Activated naive CD4-positive, alpha-beta T cell treated with anti-CD3 and anti-CD28 coated beads, Interleukin-2, amount 10 ng/mL, durations not matched to agents 7 days and 5 days (primary cell): ENCODE data around the gene PLXNA4.

Experiments
- CTCF ChIA-PET: fragments of 350-600 bp; sonication (Branson Sonifier 250); formaldehyde crosslinking; loops from one replicate; lab custom pipeline; 2021; ENCODE audit warnings: antibody characterized with exemption; lab: Charles Lee
- DNase-seq: peaks from one replicate; pipeline ENCODE4 v3.0.0-alpha.2; 2020
- H3K27ac Mint-ChIP-seq: one replicate; pipeline ENCODE4 v1.8.0; 2021; ENCODE audit warnings: mild to moderate bottlenecking, moderate library complexity, mixed read lengths
- H3K27me3 Mint-ChIP-seq: one replicate; pipeline ENCODE4 v1.8.0; 2021; ENCODE audit warnings: mild to moderate bottlenecking, mixed read lengths
- H3K36me3 Mint-ChIP-seq: one replicate; pipeline ENCODE4 v1.8.0; 2021; ENCODE audit warnings: mixed read lengths
- H3K4me1 Mint-ChIP-seq: one replicate; pipeline ENCODE4 v1.8.0; 2021; ENCODE audit warnings: mixed read lengths
- H3K4me3 Mint-ChIP-seq: one replicate; pipeline ENCODE4 v1.8.0; 2021; ENCODE audit warnings: mild to moderate bottlenecking, moderate library complexity, mixed read lengths
- H3K9me3 Mint-ChIP-seq: one replicate; pipeline ENCODE4 v1.8.0; 2021; ENCODE audit warnings: mixed read lengths

The PLXNA4 gene

DNA sequence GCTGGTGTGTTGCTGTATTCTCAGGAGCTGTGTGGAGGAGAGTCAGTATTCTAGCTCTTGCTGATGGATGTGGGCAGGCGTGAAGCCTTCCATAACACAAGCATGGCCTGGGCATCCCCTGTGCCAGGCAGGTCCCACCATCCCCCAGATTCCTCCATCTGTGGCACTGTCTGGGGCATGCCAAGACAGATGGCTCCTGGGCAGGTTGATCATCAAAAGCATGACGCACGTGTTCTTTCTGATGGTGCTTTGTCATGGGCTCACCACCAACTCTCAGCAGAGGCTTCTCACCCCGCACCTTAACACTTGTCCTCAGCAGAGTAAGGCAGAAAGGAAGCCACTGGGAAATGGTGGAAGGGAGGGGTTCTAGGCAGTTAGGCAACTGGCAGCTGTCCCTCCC lies 364.3 kb downstream of the PLXNA4 start:
- Mint-ChIP-seq H3K36me3 (peaks cover 6% of the 10 kb centered on the region), H3K4me1 (no peaks in the 10 kb centered on the region), H3K4me3 (no peak overlapping the region), H3K9me3 (no peaks in the 10 kb centered on the region), H3K27ac (no peak overlapping the region), H3K27me3 (no peaks in the 10 kb centered on the region)
- no peak for DNase-seq
- CTCF ChIA-PET: interaction anchor here (1.2 kb wide), 1 partner anchor 369 kb away, joined by 4 read pairs; no protein-coding TSS in a partner anchor

DNA sequence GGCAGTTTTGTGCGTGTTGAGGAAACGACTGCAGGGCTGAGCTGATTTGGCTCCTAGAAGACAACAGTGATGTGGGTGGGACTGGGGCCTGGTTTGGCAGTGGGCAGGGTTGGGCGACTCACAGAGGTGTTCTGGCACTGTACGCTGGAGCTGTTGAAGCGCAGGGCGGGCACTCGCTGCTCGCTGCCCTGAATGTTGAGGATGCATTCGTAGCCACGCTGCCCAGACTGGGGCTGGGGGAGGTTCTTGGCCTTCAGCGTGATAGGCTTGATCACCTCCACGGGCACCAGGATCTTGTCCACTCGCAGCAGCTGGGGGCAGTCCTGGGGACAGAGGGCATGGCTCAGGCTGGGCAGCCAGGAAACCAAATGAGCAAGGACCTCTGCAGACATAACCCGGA lies 365.4 kb downstream of the PLXNA4 start:
- no peaks in the 10 kb centered on the region for H3K27me3 Mint-ChIP-seq
- peaks cover 6% of the 10 kb centered on the region for H3K36me3 Mint-ChIP-seq
- CTCF ChIA-PET: no interaction called here
- DNase-seq: no peak
- H3K4me1 Mint-ChIP-seq: no peaks in the 10 kb centered on the region
- no peak overlapping the region for H3K27ac Mint-ChIP-seq
- H3K4me3 Mint-ChIP-seq: no peak overlapping the region
- no peaks in the 10 kb centered on the region for H3K9me3 Mint-ChIP-seq

DNA sequence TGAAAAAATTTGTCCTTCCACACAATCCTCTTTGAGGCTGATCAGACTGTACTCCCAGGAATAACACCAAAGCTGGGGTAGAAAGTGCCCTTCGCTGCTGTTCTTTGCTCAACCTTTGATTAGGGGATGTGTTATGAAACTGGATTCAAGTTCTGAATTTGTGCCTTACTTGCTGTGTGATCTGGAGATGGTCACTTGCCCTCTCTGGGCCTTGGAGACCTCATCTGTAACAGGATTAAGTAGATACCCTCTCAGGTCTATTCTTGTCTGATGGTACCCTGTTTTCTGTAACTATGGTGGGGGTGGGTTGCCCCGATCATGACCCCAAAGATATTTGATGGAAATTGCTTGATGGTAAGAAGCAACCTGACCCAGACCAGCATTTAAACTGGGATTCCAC lies 368.5 kb downstream of the PLXNA4 start:
- H3K27ac Mint-ChIP-seq: no peak overlapping the region

DNA sequence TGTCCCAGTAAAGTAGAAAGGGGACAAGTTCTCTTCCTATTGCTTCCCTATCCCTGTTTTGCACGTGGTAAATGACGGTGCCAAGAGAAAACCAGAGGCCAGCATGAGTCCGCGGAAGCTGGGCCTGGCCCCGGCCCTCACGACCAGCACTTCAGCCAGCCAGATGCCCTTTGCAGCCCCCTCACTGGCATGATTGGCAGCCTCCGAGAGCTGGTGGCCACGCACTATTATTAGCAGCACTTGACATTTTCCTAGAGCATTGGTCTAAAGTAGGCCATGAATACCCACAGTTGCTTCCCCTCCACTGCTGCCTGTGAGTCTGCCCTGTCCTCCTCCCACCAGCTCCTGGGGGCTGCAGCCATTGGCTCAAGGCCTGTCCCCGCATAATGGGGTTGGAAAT lies 369.1 kb downstream of the PLXNA4 start:
- Mint-ChIP-seq H3K4me3 (no peak overlapping the region), H3K9me3 (no peaks in the 10 kb centered on the region), H3K36me3 (peaks cover 6% of the 10 kb centered on the region), H3K4me1 (no peaks in the 10 kb centered on the region), H3K27me3 (no peaks in the 10 kb centered on the region), H3K27ac (no peak overlapping the region)
- DNase-seq: no peak
- CTCF ChIA-PET: no interaction called here

More for the DNA sequence above, 368.5 kb downstream of the PLXNA4 start:
- H3K9me3 Mint-ChIP-seq: no peaks in the 10 kb centered on the region
- DNase-seq: no peak
- no peaks in the 10 kb centered on the region for H3K4me1 Mint-ChIP-seq
- CTCF ChIA-PET: no interaction called here
- no peak overlapping the region for H3K4me3 Mint-ChIP-seq
- H3K36me3 Mint-ChIP-seq: peaks cover 6% of the 10 kb centered on the region
- no peaks in the 10 kb centered on the region for H3K27me3 Mint-ChIP-seq

DNA sequence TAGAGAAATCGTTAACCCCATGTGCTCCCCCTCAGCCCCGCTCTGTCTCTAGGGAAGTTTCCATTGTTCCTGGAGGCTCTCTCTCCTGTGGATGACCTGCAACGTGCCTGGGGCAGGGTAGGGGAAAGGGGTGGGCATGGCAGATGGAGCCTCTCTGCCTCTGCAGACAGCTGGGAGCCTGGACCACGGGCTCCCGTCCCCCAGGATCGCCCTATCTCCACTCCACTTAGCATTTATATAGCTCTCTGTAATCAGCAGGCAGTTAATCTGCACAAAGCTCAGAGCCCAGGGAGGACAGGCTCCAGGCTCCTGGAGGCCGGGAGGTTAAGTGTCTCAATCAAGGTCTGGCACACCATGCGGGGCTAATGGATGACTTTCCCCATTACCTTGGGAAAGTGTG lies 369.7 kb downstream of the PLXNA4 start:
- no peak for DNase-seq
- Mint-ChIP-seq H3K4me1 (no peaks in the 10 kb centered on the region), H3K9me3 (no peaks in the 10 kb centered on the region), H3K4me3 (no peak overlapping the region), H3K36me3 (peaks cover 6% of the 10 kb centered on the region), H3K27me3 (peaks cover 1% of the 10 kb centered on the region), H3K27ac (no peak overlapping the region)
- CTCF ChIA-PET: no interaction called here

GRCh38 chr7:132205509-132205908 lies 370.8 kb downstream of the PLXNA4 start:
- Mint-ChIP-seq H3K27me3 (peaks cover 4% of the 10 kb centered on the region), H3K9me3 (no peaks in the 10 kb centered on the region)

DNA sequence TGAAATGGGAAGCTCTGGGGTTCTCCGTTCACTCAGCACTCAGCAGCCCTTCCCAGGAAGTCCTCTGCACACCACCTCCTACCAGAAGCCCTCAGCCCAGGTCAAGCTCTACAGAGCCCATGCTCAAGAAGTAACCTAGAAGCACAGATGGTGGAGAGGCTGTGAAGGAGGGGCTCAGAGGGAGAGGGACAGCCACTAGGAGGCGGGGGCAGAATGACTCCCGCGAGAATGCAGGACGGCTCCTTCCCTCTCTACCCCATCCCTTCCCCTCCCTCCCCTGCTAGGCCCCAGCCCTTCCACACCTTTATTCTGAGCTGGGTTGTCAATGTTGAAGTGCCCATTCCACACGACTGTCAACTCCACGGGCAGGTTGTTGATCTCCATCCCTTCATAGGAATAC lies 373.2 kb downstream of the PLXNA4 start:
- Mint-ChIP-seq H3K4me3 (no peak overlapping the region), H3K27me3 (peaks cover 4% of the 10 kb centered on the region), H3K27ac (no peak overlapping the region), H3K4me1 (no peaks in the 10 kb centered on the region), H3K36me3 (peaks cover 12% of the 10 kb centered on the region), H3K9me3 (no peaks in the 10 kb centered on the region)
- CTCF ChIA-PET: no interaction called here
- DNase-seq: no peak

More at GRCh38 chr7:132205509-132205908, 370.8 kb downstream of the PLXNA4 start:
- no peak overlapping the region for H3K4me3 Mint-ChIP-seq
- CTCF ChIA-PET: no interaction called here
- no peak overlapping the region for H3K27ac Mint-ChIP-seq
- H3K4me1 Mint-ChIP-seq: no peaks in the 10 kb centered on the region
- H3K36me3 Mint-ChIP-seq: peaks cover 6% of the 10 kb centered on the region
- no peak for DNase-seq

GRCh38 chr7:132202541-132202940 lies 373.7 kb downstream of the PLXNA4 start:
- Mint-ChIP-seq H3K9me3 (no peaks in the 10 kb centered on the region), H3K4me3 (no peak overlapping the region), H3K36me3 (peaks cover 11% of the 10 kb centered on the region), H3K4me1 (no peaks in the 10 kb centered on the region), H3K27me3 (peaks cover 4% of the 10 kb centered on the region), H3K27ac (no peak overlapping the region)
- CTCF ChIA-PET: no interaction called here
- DNase-seq: no peak

DNA sequence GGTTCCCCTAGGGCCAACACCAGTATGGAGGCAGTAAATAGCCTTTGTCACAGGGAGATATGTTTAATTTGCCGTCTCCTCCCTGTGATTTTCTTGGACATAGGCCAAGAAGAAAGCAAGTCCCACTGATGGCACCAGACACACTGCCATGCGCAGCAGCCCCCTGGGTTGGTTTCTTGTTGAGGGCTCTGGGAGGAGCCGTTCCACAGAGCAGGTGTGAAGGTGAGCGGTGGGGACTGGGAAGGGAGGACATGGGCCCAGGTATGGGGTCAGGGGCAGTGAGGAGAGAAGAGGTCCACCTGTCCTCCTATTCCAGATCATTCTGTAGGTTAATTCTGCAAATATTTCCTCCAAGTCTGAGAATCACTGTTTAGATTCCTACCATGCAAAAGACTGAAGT lies 376.1 kb downstream of the PLXNA4 start:
- H3K36me3 Mint-ChIP-seq: peaks cover 18% of the 10 kb centered on the region
- CTCF ChIA-PET: no interaction called here
- H3K4me1 Mint-ChIP-seq: no peaks in the 10 kb centered on the region
- H3K4me3 Mint-ChIP-seq: no peak overlapping the region
- H3K9me3 Mint-ChIP-seq: no peaks in the 10 kb centered on the region
- no peak for DNase-seq
- no peak overlapping the region for H3K27ac Mint-ChIP-seq
- peaks cover 4% of the 10 kb centered on the region for H3K27me3 Mint-ChIP-seq

DNA sequence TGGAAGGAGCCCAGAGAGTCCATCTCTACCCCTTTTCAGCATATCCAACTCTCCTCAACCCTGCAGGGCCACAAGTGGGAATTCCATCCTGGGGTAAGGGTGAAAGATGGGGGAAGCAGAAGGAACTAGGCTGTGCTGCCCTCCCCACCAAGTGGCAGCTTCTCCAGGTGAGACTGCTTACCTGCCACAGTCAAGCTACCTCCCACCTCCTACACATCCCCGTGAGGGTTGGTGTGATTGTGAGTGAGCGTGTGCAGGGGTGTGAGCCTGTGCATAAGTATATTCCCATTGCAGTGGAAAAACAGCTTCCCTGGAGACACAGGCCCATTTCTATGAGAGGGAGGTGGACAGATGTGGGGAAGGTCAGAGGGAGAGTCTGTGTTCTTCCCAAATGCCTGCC lies 376.6 kb downstream of the PLXNA4 start:
- peaks cover 4% of the 10 kb centered on the region for H3K27me3 Mint-ChIP-seq

GRCh38 chr7:132197772-132198171 lies 378.5 kb downstream of the PLXNA4 start:
- H3K36me3 Mint-ChIP-seq: peaks cover 23% of the 10 kb centered on the region
- H3K27me3 Mint-ChIP-seq: peaks cover 4% of the 10 kb centered on the region

More for the DNA sequence above, 376.6 kb downstream of the PLXNA4 start:
- H3K36me3 Mint-ChIP-seq: peaks cover 18% of the 10 kb centered on the region
- no peak overlapping the region for H3K4me3 Mint-ChIP-seq
- H3K4me1 Mint-ChIP-seq: no peaks in the 10 kb centered on the region
- no peaks in the 10 kb centered on the region for H3K9me3 Mint-ChIP-seq
- DNase-seq: no peak
- no peak overlapping the region for H3K27ac Mint-ChIP-seq
- CTCF ChIA-PET: no interaction called here

DNA sequence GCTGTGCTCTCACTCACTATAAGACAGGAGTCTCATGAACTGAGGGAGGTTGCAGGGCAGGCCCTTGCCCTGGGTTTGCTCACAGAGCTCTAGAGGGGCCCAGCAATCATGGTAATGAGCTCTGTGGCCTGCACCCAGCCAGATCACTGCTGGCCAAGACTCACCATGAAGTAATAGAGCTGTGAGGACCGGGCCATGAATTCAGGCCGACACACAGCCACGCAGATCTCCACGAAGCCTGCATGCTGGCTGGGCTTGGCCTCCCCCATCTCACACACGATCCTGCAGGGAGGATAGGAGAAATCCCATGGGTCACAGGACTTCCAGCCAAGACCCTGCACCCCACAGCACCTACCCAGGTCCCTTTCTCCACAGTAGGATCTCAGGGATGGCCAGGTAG lies 382.4 kb downstream of the PLXNA4 start:
- no peaks in the 10 kb centered on the region for H3K9me3 Mint-ChIP-seq
- no peak for DNase-seq
- H3K27ac Mint-ChIP-seq: no peak overlapping the region
- CTCF ChIA-PET: no interaction called here
- no peak overlapping the region for H3K4me3 Mint-ChIP-seq
- H3K27me3 Mint-ChIP-seq: peaks cover 3% of the 10 kb centered on the region
- peaks cover 20% of the 10 kb centered on the region for H3K36me3 Mint-ChIP-seq
- no peaks in the 10 kb centered on the region for H3K4me1 Mint-ChIP-seq

More at GRCh38 chr7:132197772-132198171, 378.5 kb downstream of the PLXNA4 start:
- CTCF ChIA-PET: no interaction called here
- Mint-ChIP-seq H3K4me3 (no peak overlapping the region), H3K27ac (no peak overlapping the region), H3K9me3 (no peaks in the 10 kb centered on the region), H3K4me1 (no peaks in the 10 kb centered on the region)
- DNase-seq: no peak

DNA sequence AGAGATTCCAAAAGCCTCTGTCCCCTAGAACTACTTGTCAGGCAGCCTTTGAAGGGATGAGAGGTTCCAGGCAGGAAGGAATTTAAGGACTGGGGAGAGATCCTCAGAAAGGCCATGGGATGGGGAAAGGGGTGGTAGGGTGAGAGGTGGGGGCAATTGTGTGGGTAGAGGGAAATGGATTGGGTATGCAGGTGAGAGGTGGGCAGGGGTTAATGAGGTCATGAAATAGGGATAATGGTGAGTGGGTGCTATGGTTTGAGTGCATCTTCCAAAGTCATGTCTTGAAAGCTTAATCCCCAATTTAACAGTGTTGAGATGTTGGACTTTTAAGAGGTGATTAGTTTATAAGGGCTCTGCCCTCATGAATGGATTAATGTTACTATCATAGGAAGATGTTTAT lies 383.5 kb downstream of the PLXNA4 start:
- no peak overlapping the region for H3K4me3 Mint-ChIP-seq

DNA sequence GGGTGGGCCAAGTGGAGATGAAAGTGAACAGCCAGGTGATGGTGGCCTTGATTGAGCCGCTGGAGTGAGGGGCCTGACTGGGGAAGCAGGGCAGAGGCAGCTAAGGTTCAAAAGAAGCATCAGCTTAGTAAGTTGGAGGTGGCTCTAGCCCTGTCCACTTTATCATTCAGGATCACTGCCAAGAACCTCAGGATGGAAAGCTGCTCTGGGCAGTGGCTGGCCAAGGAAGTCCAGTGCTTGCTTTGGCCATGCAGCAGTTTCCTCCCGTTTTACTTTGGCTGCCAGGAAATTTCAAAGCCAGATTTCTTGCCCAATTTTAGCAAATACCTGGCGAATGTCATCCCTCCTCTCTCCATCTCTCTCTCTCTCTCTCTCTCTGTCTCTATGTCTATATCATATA lies 384.9 kb downstream of the PLXNA4 start:
- no peaks in the 10 kb centered on the region for H3K4me1 Mint-ChIP-seq
- peaks cover 16% of the 10 kb centered on the region for H3K36me3 Mint-ChIP-seq
- DNase-seq: no peak
- no peak overlapping the region for H3K4me3 Mint-ChIP-seq
- peaks cover 13% of the 10 kb centered on the region for H3K9me3 Mint-ChIP-seq
- CTCF ChIA-PET: no interaction called here
- peaks cover 3% of the 10 kb centered on the region for H3K27me3 Mint-ChIP-seq
- no peak overlapping the region for H3K27ac Mint-ChIP-seq

More for the DNA sequence above, 383.5 kb downstream of the PLXNA4 start:
- CTCF ChIA-PET: no interaction called here
- H3K27me3 Mint-ChIP-seq: peaks cover 3% of the 10 kb centered on the region
- H3K9me3 Mint-ChIP-seq: peaks cover 2% of the 10 kb centered on the region
- H3K4me1 Mint-ChIP-seq: no peaks in the 10 kb centered on the region
- no peak for DNase-seq
- peaks cover 14% of the 10 kb centered on the region for H3K36me3 Mint-ChIP-seq
- H3K27ac Mint-ChIP-seq: no peak overlapping the region

- Mint-ChIP-seq H3K27ac (no peak overlapping the region), H3K27me3 (peaks cover 3% of the 10 kb centered on the region), H3K9me3 (peaks cover 13% of the 10 kb centered on the region), H3K36me3 (peaks cover 14% of the 10 kb centered on the region), H3K4me1 (no peaks in the 10 kb centered on the region), H3K4me3 (no peak overlapping the region)
- no peak for DNase-seq
- CTCF ChIA-PET: no interaction called here
Measured at GRCh38 chr7:132190683-132191082, 385.6 kb downstream of the PLXNA4 start.

DNA sequence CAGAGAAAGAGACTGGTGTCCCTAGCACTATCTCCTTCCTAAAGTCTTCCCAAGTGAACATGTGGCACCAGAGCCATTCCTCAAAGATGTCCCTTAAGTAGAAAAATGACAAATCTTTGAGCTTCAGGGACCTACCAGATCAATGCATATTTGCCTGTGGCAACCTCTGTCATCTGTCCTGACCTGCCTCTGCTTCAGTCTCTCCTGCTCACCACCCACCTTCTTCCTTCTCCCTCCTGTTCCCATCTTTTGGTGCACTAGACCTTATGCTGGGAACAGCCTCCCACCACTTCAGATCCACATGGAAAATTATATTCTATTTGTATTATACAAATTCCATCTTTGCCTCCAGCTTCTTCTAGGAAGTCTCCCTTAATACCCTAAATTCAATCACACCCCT lies 386.4 kb downstream of the PLXNA4 start:
- Mint-ChIP-seq H3K27me3 (peaks cover 3% of the 10 kb centered on the region), H3K36me3 (peaks cover 14% of the 10 kb centered on the region), H3K27ac (no peak overlapping the region), H3K4me3 (no peak overlapping the region), H3K4me1 (no peaks in the 10 kb centered on the region), H3K9me3 (peaks cover 13% of the 10 kb centered on the region)
- CTCF ChIA-PET: no interaction called here
- no peak for DNase-seq
